Measurements from ENCODE around the gene CYLC2.

Gene CYLC2, protein sequence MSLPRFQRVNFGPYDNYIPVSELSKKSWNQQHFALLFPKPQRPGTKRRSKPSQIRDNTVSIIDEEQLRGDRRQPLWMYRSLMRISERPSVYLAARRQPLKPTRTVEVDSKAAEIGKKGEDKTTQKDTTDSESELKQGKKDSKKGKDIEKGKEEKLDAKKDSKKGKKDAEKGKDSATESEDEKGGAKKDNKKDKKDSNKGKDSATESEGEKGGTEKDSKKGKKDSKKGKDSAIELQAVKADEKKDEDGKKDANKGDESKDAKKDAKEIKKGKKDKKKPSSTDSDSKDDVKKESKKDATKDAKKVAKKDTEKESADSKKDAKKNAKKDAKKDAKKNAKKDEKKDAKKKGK

DNA sequence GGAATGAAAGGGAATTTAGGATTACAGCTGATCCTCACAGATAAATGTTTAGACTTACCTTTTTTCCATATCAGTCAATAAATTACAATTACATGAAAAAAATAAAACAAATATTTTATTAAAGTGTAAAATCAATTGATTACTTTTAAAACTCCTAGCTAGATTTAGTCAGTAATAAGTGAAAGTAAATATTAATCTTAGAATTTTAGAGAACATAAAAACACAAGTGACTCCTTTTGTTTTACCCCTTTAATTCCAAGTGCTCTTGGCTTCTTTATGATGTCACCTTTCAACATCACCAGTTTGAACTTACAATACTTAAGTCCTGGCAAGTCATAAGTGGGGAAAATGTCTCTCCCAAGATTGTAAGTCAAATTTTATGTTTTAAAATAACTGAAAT, at the start of gene CYLC2:
Gene CYLC2, plus strand, starts transcription at position 301 of the 400 bp plus-strand sequence. Its CDS starts 48 bp downstream, at position 349.
- DNase-seq = no peak

DNA sequence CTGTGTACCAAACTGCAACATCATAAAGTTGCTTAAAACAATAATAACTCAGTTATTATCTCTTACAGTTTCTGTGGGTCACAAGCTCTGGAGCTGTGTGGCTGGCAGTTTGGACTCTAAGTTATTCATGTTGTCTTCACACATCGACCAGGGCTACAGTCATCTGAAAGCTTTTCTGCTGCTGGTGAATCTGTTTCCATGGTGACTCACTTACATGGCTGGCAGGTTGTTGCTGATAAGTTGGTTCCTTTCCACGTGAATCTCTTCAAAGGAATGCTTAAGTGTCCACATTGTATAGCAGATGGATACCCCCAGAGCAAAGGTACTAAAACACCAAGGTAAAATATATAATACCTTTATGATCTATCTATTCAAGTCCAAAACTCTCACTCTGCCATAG, 44.8 kb upstream of the CYLC2 start:
- DNase-seq = no peak

DNA sequence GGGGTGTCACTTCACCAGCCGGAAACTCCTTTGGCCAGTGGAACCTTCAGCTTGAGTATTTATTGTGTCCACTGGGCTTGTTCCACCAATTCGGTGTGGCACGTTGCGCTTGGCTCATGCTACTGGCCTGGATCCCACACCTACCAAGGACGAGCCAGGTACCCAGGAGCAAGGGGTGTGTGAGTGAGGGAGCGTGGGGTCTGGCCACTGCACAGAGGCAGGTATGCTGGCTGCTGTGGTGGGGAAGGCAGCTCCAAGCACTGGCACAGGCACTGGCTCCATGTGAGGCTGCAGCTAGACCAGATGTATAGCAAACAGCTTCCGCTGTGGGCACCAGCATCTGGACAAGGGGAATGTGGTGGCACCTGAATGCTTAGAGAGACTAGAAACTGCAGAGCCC, 28.1 kb upstream of the CYLC2 start:
- no peak for DNase-seq

DNA sequence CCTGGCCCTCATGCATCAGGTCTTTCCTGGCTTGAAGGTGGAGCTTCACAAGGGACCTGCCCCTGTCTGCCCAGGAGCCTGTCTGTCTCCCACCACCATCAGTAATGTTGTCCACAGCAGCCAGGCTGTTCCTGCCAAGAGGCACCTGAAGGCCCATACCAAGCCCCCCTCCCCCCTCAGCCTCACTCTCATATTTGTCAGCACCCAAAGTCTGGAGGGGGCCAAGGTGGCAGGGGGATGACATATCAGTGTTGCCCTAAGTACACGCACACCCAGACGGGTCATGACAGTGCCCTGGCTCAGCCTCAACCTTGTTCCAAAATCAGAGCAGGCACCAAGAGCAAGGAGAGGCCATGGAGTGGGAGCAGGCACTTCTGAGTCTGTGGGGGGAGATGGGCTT, 27.2 kb upstream of the CYLC2 start:
- DNase-seq = no peak

DNA sequence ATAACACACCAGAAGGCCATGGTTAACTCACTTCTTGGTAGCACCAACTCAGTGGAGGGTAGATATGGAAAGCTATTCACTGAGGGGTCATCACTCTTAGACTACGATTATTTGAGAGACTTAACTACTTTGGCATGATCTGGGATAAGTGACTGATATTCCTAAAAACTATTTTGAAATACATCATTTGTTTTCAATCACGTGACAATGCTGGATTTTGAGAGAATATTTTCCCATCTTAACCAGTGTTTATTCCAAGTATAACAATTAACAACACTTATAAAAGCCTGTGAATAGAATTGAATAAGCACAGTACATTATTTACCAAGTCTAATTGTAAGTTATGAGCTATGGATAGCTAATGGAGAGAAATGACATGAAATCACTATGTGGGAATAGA, 22.4 kb upstream of the CYLC2 start:
- DNase-seq = no peak

DNA sequence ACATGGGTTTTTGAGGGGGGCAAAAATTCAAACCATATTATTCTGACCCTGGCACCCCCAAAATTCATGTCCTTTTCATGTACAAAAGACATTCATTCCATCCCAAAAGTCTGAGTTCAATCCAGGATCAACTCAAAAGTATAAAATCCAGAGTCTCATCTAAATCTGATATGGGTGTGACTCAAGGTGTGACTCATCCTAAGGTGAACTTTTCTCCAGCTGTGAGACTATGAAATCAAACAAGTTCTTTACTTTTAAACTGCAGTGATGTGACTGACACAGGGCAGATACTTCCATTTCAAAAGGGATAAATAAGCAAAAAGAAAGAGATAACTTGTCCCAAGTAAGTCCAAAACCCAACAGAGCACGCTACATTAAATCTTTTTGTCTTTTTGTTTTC, 20.6 kb upstream of the CYLC2 start:
- DNase-seq = no peak

DNA sequence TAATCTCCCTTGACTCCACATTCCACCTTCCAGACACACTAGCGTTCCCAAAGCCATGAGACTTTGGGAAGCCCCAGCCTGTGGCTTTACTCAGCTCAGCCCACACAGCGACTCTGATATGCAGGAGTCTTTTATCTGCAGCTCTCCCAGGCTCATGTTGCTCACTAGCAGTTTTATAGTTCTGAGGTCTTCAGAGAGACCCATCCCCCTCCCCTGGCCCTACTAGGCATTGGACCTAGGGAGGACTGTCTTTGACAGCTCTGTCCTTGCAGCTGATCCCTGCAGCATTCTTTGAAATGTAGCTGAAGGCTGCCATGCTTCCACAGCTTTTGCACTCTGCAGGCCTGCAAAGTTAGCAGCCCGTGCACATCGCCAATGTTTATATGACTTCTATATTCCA, 19.9 kb upstream of the CYLC2 start:
- no peak for DNase-seq

DNA sequence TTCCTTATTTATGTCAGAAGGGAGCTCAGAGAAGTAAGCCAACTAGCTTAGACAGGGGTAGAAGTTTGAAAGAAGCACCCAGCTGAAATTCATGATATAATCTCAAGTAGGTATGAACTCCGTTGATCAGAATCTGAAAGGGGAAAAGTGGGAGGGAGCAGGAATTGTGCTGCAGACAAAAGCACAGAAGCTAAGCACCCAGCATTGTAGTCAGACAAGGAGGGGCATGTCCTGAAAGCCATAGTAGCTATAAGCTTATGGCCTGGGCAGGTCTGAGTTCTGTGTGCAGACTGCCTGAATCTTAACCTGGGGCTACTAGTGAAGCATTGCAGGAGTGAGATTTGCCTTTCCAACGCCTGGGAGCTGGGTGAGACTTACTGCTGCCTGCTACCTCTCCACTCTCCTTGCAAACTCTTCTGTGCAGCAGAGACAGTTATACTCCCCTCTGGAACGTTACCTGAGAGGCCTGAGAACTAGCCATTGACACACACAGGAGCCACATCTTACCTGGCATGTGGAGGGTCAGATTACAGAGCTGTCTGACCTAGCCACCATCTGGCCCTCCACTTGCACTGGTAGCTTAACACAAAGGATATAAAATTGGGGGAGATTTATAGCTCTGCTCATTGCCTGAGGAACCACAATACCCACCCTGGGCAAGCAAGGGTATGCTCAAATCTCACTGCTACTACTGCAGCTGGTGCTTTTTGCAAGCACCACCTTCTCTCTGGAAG, 9.8 kb upstream of the CYLC2 start:
- no peak for DNase-seq

DNA sequence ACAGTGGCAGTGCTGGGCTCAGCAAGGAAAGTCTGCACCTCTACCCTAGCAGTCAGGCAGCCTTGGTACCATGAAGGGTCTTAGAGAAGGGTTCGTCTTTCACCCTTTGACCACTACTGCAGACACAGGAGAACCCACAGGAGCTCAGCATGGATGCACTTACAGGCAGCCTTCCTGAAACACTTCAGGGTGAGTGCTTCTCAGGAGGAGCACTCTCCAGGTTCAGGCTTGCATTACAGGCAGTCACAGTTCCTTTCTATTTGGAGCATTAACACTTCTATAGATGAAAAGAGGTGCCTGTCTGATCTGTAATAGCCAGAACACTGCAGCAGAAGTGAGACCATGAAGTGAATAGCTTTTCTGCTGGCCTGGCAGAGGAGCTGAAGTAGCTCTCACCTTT, 8.7 kb upstream of the CYLC2 start:
- no peak for DNase-seq

DNA sequence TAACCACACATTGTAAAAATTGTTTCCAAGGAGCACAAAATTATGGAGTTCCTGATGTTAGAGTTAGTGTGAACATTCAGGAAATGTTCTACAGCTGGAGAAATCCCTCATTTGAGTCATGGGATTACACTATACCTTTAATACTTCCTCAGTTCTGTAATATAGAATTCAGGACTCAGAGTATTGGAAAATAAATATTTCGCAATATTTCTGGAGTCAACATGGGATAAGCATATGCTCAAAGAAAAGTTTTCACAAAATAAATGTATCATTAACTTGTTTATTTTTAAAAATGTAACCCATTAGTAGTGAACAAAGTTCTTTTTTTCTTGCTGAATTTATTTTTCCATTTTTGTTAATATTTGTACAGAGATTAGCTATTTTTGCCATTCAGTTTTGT, 8.6 kb downstream of the CYLC2 start:
- no peak for DNase-seq

DNA sequence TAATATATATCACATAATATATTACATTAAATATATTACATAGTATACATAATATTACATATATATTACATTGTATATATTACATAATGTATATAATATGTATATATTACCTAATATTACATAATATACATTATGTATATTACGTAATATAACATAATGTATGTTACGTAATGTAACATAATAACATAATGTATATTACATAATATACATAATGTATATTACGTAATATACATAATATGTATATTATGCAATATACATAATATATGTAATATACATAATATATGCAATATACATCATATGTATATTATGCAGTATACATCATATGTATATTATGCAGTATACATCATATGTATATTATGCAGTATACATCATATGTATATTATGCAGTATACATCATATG, 19.1 kb downstream of the CYLC2 start:
- no peak for DNase-seq

DNA sequence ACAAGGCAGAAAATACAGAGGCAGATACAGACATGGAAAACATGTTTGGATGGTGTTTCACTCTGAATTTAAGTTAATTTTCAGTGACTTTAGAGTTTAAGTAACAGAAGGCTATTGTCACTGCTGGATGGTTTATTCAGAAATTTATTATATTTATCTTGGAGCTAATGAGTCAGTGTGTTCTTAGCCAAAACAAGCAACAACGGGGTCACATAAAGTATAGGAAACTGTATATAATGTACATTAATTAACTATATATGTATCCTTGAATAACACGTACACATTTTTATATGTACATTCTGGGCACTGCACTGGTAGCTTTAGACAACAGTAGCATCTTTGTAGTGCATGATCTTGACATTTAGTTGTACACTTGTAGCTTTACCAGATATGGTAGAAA, 30.7 kb downstream of the CYLC2 start:
- no peak for DNase-seq

DNA sequence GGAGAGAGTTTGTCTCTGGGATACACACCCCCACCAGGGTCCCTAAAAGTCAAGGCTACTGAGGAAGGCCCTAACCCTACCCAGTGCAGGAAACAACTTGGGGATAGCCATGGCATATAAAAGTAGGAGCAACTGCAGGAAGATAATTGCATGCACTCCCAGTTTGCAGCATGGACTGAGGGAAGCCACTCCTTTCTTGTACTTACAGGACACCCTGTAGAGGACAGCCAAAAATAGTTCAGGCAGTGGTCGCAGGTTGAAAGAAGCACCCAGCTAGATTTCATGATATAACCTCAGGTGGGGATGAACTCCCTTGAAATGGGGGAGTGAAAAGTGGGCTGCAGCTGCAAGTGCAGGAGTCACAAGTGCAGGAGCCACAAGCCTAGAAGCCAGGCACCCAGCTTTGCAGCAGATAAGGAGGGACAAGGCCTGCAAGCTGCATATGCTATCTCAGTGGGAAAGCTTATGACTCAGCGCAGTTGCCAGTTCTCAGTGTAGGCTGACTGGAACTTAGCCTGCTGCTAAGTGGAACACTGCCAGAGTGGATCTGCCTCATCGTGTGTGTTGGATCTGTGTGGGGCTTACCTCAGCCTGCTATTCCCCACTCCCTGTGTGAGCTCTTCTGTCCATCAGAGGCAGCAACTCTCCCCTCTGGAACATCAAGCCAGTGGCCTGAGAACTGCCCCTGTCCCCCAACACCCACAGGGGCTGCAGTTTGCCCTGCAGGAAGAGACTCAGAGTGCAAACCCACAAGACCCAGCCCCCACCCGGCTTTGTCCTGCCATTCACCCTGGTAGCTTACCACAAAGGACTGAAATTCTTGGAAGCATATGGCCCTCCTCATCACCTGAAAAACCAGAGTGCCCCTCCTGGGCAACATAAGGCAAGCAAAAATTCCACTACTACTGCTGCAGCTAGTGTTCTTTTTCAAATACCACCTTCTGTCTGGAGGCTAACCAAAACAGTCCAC, 42.7 kb downstream of the CYLC2 start:
- DNase-seq = no peak

DNA sequence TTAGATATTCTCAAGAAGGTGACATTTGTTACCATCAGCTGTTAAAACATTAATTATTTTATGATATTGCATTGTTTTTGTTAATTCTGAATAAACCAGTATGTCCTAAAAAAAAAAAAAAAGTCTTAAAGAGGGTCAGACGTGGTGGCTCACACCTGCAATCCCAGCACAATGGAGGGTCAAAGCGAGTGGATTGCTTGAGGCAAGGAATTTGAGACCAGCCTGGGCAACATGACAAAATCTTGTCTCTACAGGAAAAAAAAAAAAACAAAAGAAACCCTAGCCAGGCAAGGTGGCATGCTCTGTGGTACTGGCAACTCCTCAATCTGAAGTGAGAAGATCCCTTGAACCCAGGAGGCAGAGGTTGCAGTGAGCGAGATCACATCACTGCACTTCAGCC, 46.8 kb downstream of the CYLC2 start:
- DNase-seq = no peak
